Thoracic aorta (tissue), 2 donors: ENCODE results near the gene KIFC3. TPM values are rescaled to one million over a fixed set of nuclear protein-coding genes. Genes with fewer than 3 reads are reported as not detected.

ENCODE experiments used
- ATAC-seq: fragments of 150-250 bp; one replicate; pipeline ENCODE4 v1.8.0; 2017; ENCODE audit warnings: low read depth; ENCODE audit not compliant: insufficient number of reproducible peaks, low FRiP score
- DNase-seq: peaks from one replicate; pipeline ENCODE4 v3.0.0-alpha.2; 2020; ENCODE audit warnings: low spot score
- H3K27ac ChIP-seq, 2 donors: fragments of 200-600 bp; sonication (generic); 1 replicate in 1 of 2; 2 replicates in 1 of 2; pipeline ENCODE4 v1.5.1; 2016; ENCODE audit warnings: mild to moderate bottlenecking in 2 of 2, moderate library complexity in 2 of 2
- H3K27me3 ChIP-seq: fragments of 200-600 bp; sonication (generic); replicated peaks from 2 replicates; pipeline ENCODE4 v1.6.0; 2016; ENCODE audit warnings: mild to moderate bottlenecking; ENCODE audit not compliant: insufficient read depth
- H3K36me3 ChIP-seq: fragments of 200-600 bp; sonication (generic); one replicate; pipeline ENCODE4 v1.5.1; 2016
- H3K4me1 ChIP-seq, 2 donors: fragments of 200-600 bp; sonication (generic); 1 replicate in 1 of 2; 2 replicates in 1 of 2; pipeline versions ENCODE4 v1.5.1 to v1.6.0; 2016; ENCODE audit warnings: low read depth in 2 of 2, mild to moderate bottlenecking in 1 of 2; ENCODE audit not compliant: control insufficient read depth in 1 of 2
- H3K4me3 ChIP-seq: fragments of 200-600 bp; sonication (generic); 2 replicates; pipeline ENCODE4 v1.5.1; 2016; ENCODE audit warnings: mild to moderate bottlenecking
- H3K9me3 ChIP-seq: fragments of 200-600 bp; sonication (generic); 2 replicates; pipeline ENCODE4 v1.5.1; 2016
- total RNA-seq, 2 donors: library from RNA; depleted of rRNA; stranded (reverse); fragments of >200 nt; gene quantifications; one replicate each; pipeline versions ENCODE4 v1.1.0 to v1.2.3, GENCODE V29; 2016
- TF ChIP-seq, protein P1 (sequence below): fragments of 200-600 bp; sonication (generic); IDR thresholded peaks from one replicate; pipeline ENCODE4 v1.5.1; 2019; ENCODE audit warnings: antibody characterized with exemption

KIFC3 gene
- total RNA-seq, 2 donors from 2014 or later: 109 to 123 TPM

GRCh38 chr16:57828272-57829161, 26.2 kb upstream of the KIFC3 start:
- TF ChIP-seq, protein P1, sequence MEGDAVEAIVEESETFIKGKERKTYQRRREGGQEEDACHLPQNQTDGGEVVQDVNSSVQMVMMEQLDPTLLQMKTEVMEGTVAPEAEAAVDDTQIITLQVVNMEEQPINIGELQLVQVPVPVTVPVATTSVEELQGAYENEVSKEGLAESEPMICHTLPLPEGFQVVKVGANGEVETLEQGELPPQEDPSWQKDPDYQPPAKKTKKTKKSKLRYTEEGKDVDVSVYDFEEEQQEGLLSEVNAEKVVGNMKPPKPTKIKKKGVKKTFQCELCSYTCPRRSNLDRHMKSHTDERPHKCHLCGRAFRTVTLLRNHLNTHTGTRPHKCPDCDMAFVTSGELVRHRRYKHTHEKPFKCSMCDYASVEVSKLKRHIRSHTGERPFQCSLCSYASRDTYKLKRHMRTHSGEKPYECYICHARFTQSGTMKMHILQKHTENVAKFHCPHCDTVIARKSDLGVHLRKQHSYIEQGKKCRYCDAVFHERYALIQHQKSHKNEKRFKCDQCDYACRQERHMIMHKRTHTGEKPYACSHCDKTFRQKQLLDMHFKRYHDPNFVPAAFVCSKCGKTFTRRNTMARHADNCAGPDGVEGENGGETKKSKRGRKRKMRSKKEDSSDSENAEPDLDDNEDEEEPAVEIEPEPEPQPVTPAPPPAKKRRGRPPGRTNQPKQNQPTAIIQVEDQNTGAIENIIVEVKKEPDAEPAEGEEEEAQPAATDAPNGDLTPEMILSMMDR: no peak
- ATAC-seq: no peak

DNA sequence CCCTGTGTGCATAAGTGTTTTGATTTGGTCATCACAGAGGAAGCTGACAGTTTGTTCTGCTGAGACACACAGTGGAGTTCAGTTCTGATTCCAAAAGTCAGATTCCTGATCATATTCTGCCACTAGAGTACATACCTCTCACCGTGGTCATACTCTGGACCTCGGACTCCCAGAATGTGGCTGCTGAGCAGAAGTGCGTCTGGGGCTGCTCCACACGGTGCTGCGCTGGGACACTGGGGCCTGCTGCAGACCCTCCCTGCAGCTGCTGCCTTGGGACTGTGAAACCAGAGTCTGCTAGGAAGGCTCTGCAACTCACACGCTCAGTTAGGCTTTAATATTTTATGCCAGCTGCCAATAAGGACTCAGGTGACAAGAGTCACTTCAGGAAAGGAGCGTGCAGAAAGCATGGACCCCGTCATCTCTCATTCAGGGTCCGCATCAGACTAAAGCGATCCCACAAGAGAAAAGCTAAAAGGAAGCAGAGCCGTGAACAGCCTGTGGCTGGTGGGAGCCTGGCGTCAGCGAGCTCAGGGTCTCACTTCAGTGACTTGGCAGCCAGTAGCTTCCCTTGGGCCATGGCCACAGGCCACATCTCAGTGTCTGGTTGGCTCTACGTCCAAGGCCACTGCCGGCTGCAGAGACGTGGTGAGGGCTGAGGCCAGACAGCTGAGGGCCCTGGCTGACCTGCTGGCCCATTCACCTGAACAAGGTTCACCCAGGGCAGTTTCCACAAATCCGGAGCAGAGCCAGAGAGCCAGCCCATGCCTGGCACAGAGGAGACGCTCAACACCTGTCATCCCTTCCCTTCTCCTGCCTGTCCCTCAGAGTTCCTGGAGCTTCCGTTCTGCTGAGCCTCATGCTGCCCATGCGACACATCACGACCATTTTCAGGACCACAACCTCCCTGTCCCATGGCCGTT, 24.7 kb upstream of the KIFC3 start:
- no peaks in the 10 kb centered on the region for H3K9me3 ChIP-seq
- H3K27ac ChIP-seq: peak overlapping the region in 1 of 2 donors; percentile 9
- DNase-seq (no peak), ATAC-seq (no peak)
- peaks cover 3 to 32% of the 10 kb centered on the region in 2 donors for H3K4me1 ChIP-seq
- TF ChIP-seq, protein P1: no peak
- H3K4me3 ChIP-seq: no peak overlapping the region
- H3K36me3 ChIP-seq: no peaks in the 10 kb centered on the region
- H3K27me3 ChIP-seq: no peaks in the 10 kb centered on the region

More at GRCh38 chr16:57828272-57829161, 26.2 kb upstream of the KIFC3 start:
- Histone ChIP-seq H3K27me3 (no peaks in the 10 kb centered on the region), H3K36me3 (no peaks in the 10 kb centered on the region), H3K4me3 (no peak overlapping the region), H3K4me1 (peaks cover 3 to 32% of the 10 kb centered on the region in 2 donors), H3K27ac (no peak overlapping the region), H3K9me3 (no peaks in the 10 kb centered on the region)
- DNase-seq: no peak

- ATAC-seq (no peak), DNase-seq (no peak)
- no peaks in the 10 kb centered on the region for H3K27me3 ChIP-seq
- H3K27ac ChIP-seq: no peak overlapping the region
- no peak overlapping the region for H3K4me3 ChIP-seq
- TF ChIP-seq, protein P1: no peak
- peaks cover 3 to 30% of the 10 kb centered on the region in 2 donors for H3K4me1 ChIP-seq
- H3K9me3 ChIP-seq: no peaks in the 10 kb centered on the region
- H3K36me3 ChIP-seq: no peaks in the 10 kb centered on the region
Observed at GRCh38 chr16:57826052-57826451, 23.8 kb upstream of the KIFC3 start.

DNA sequence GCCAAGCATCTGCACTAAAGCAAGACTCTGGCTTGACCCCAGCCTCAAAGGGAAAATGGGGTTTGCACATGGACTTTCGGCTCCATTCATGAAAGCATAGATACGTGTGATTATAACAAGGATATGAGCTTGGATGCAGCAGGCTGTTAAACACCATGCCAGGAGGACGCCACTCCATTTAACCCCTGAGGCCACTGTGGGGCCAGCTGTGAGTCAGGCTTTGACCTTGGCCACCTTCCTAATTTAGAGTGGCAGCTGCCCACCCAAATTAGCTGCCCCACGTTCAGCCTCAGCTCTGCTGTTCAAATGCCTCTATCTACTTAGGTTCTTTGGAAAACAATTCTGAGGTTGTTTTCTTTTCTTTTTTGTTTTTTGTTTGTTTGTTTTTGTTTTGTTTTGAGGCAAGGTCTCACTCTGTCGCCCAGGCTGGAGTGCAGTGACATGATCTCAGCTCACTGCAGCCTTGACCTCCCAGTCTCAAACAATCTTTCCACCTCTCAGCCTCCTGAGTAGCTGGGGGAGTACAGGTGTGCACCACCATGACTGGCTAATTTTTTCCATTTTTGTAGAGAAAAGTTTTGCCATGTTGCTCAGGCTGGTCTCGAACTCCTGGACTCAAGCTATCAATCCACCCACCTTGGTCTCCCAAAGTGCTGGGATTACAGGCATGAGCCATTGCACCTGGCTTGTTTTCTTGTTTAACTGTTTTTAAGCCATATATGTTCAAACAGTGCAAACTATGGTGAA, 23.2 kb upstream of the KIFC3 start:
- Histone ChIP-seq H3K4me3 (no peak overlapping the region), H3K9me3 (no peaks in the 10 kb centered on the region), H3K27me3 (no peaks in the 10 kb centered on the region), H3K4me1 (peaks cover 3 to 24% of the 10 kb centered on the region in 2 donors), H3K36me3 (no peaks in the 10 kb centered on the region), H3K27ac (no peak overlapping the region)
- no peak for DNase-seq
- ATAC-seq: no peak
- TF ChIP-seq, protein P1: no peak
